Tibial artery (tissue), 4 donors: ENCODE results near the gene NEK11.

ENCODE experiments used
- DNase-seq, 2 donors: peaks; one replicate each; pipeline ENCODE4 v3.0.0-alpha.2; 2019
- H3K27ac ChIP-seq, 2 donors: fragments of 200-600 bp; sonication (generic) in 1 of 2; 1 replicate in 1 of 2; 2 replicates in 1 of 2; pipeline ENCODE4 v1.5.1; 2018 to 2019; ENCODE audit warnings: mild to moderate bottlenecking in 1 of 2
- H3K27me3 ChIP-seq, 2 donors: fragments of 200-600 bp; sonication (generic) in 1 of 2; one replicate each; pipeline versions ENCODE4 v1.5.1 to v1.6.0; 2016 to 2019
- H3K36me3 ChIP-seq, 3 donors: fragments of 200-600 bp; sonication (generic) in 2 of 3; one replicate each; pipeline ENCODE4 v1.5.1; 2016 to 2019; ENCODE audit warnings: mild to moderate bottlenecking in 2 of 3
- H3K4me1 ChIP-seq, 4 donors: fragments of 200-600 bp; sonication (generic) in 2 of 4; 1 replicate in 3 of 4; 2 replicates in 1 of 4; pipeline ENCODE4 v1.5.1; 2016 to 2019
- H3K4me3 ChIP-seq, 2 donors: fragments of 200-600 bp; sonication (generic) in 1 of 2; 1 replicate in 1 of 2; 2 replicates in 1 of 2; pipeline ENCODE4 v1.5.1; 2018 to 2019; ENCODE audit warnings: mild to moderate bottlenecking in 2 of 2
- H3K9me3 ChIP-seq, 3 donors: fragments of 200-600 bp; sonication (generic) in 1 of 3; one replicate each; pipeline ENCODE4 v1.5.1; 2016 to 2019
- intact Hi-C: fragments of 100-400 bp; cut with DNase I; formaldehyde crosslinking; loops from one replicate; pipeline ENCODE4 v1.15.0; 2023; ENCODE audit warnings: low total_unique reads
- TF ChIP-seq, protein P1 (sequence below), 2 experiments: fragments of 200-600 bp in 1 of 2; fragments of 450-650 bp in 1 of 2; IDR thresholded peaks; one replicate each; pipeline ENCODE4 v1.5.1; 2017 to 2019; ENCODE audit warnings: antibody characterized with exemption in 2 of 2, mild to moderate bottlenecking in 1 of 2, moderate library complexity in 1 of 2

Gene NEK11

DNA sequence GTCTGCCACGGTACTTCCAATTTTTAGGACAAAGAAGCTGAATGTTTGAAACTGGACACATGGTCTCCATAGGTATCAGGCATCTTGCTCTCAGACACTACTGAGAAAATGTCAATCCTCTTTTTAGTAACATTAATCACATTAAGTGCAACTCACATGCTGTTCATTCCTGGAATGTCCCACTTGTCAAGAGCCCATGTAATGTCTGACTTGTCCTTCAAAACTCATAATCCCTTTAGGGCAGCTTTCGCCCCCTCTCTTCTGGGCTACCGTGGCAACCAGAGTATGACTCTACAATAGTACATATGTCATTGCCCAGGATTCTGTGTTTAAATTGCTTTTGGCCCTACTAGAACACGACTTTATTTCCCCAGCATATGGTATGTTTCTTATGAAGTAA, 367.2 kb downstream of the NEK11 start:
- Histone ChIP-seq H3K27me3 (no peaks in the 10 kb centered on the region), H3K4me1 (no peaks in the 10 kb centered on the region), H3K36me3 (no peaks in the 10 kb centered on the region), H3K27ac (no peak overlapping the region), H3K9me3 (no peaks in the 10 kb centered on the region), H3K4me3 (no peak overlapping the region)
- intact Hi-C loops = no loop called here
- TF ChIP-seq, protein P1, sequence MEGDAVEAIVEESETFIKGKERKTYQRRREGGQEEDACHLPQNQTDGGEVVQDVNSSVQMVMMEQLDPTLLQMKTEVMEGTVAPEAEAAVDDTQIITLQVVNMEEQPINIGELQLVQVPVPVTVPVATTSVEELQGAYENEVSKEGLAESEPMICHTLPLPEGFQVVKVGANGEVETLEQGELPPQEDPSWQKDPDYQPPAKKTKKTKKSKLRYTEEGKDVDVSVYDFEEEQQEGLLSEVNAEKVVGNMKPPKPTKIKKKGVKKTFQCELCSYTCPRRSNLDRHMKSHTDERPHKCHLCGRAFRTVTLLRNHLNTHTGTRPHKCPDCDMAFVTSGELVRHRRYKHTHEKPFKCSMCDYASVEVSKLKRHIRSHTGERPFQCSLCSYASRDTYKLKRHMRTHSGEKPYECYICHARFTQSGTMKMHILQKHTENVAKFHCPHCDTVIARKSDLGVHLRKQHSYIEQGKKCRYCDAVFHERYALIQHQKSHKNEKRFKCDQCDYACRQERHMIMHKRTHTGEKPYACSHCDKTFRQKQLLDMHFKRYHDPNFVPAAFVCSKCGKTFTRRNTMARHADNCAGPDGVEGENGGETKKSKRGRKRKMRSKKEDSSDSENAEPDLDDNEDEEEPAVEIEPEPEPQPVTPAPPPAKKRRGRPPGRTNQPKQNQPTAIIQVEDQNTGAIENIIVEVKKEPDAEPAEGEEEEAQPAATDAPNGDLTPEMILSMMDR (IDR thresholded peaks at IDR 0.05) = no peak
- DNase-seq = no peak

DNA sequence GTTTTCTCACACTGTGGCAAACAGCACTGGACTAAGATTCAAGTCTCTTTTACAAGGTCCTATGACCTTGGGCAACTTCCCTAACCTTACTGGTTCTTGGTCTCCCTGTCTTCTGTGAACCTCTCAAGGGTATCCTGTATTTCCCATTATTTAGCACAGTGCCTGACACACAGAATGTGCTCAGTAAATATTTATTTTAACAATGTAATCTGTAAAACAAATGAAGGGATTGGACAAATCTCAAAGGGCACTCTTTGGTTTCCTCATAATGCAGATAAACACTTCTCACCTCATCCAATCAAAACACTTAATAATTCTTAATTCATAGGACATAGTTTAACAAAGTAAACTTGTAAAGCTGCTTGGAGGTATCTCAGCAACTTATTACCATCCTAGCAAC, 367.7 kb downstream of the NEK11 start:
- TF ChIP-seq, protein P1 (IDR thresholded peaks at IDR 0.05) = no peak
- no peak overlapping the region for H3K4me3 ChIP-seq
- H3K27ac ChIP-seq = no peak overlapping the region
- no peaks in the 10 kb centered on the region for H3K4me1 ChIP-seq
- DNase-seq = no peak
- H3K27me3 ChIP-seq = no peaks in the 10 kb centered on the region
- H3K9me3 ChIP-seq = no peaks in the 10 kb centered on the region
- intact Hi-C loops = no loop called here
- H3K36me3 ChIP-seq = no peaks in the 10 kb centered on the region

DNA sequence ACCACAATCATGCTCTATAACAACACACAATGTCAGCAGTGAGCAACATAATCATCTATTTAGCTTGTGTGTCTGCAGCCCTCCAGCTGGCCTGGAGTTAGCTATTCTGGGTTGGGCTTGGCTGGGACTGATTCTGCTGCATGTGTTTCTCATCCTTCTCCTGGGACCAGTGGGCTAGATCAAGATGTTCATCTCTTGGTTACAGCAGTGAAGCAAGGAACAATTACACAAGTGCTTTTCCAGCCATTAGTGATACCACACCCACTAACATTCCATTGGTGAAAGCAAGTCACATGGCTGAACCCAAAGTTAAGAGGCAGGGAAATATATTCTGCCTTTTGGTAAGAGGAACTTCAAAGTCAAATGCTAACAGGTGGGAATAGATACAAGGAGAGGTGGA, 369.5 kb downstream of the NEK11 start:
- Histone ChIP-seq H3K4me1 (no peaks in the 10 kb centered on the region), H3K27ac (no peak overlapping the region), H3K27me3 (no peaks in the 10 kb centered on the region), H3K36me3 (no peaks in the 10 kb centered on the region), H3K4me3 (no peak overlapping the region), H3K9me3 (no peaks in the 10 kb centered on the region)
- TF ChIP-seq, protein P1 (IDR thresholded peaks at IDR 0.05) = no peak
- intact Hi-C loops = no loop called here
- DNase-seq = peak in 1 of 2 donors; percentile 51

DNA sequence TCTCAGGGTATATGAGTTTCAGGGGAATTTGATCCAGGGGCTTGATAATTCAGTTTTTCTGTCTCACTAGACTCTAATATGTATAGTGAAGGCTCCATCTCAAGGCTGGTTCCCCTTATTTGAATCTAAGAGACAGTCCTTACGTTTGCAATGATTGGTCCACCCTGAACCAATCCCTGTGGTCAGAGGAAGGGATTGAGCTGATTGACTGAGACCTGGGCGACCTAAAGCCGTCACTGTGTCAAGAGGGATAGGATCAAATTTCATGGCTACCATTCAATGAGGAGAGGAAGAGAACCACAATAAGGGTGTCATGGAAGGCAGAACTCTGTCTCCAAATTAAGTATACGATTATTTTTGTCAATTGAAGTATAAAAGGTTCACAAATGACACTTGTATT, 371.2 kb downstream of the NEK11 start:
- no peaks in the 10 kb centered on the region for H3K27me3 ChIP-seq
- H3K27ac ChIP-seq = no peak overlapping the region
- TF ChIP-seq, protein P1 (IDR thresholded peaks at IDR 0.05) = no peak
- no peaks in the 10 kb centered on the region for H3K36me3 ChIP-seq
- no peaks in the 10 kb centered on the region for H3K9me3 ChIP-seq
- no peak for DNase-seq
- intact Hi-C loops = no loop called here
- peaks cover 0 to 10% (median 5%) of the 10 kb centered on the region in 4 donors for H3K4me1 ChIP-seq
- no peak overlapping the region for H3K4me3 ChIP-seq
